Islet precursor cell (in vitro differentiated cells): Measurements from ENCODE around the gene MXRA5.
"Not testable (repeated sequence)": the region's sequence is repeated elsewhere in the genome, so short reads cannot be mapped to it uniquely, and the experiment has no call there.

Source experiments
- DNase-seq: peaks from one replicate; pipeline ENCODE4 v3.0.0-alpha.2; 2018

The MXRA5 gene

GRCh38 chrX:3320471-3321046 is 25.9 kb downstream of the MXRA5 start:
- DNase-seq: no peak

GRCh38 chrX:3317191-3317718 is 29.2 kb downstream of the MXRA5 start:
- DNase-seq: no peak

- DNase-seq: no peak
Measured at GRCh38 chrX:3312109-3312508, 34.3 kb downstream of the MXRA5 start.

GRCh38 chrX:3307881-3308280 is 38.6 kb downstream of the MXRA5 start:
- DNase-seq: no peak

- no peak for DNase-seq
Measured at GRCh38 chrX:3299636-3300035, 46.8 kb downstream of the MXRA5 start.

GRCh38 chrX:3295731-3296130 is 50.7 kb downstream of the MXRA5 start:
- peak; percentile 60 for DNase-seq

- no peak for DNase-seq
Measured at GRCh38 chrX:3293251-3293650, 53.2 kb downstream of the MXRA5 start.

GRCh38 chrX:3290561-3290960 is 55.9 kb downstream of the MXRA5 start:
- DNase-seq: no peak

- peak; percentile 65 for DNase-seq
Measured at GRCh38 chrX:3286196-3286945, 60.1 kb downstream of the MXRA5 start.

GRCh38 chrX:3280706-3281105 is 65.7 kb downstream of the MXRA5 start:
- no peak for DNase-seq

GRCh38 chrX:3273668-3274067 is 72.8 kb downstream of the MXRA5 start:
- DNase-seq: not testable (repeated sequence)

- peak; percentile 53 for DNase-seq
Measured at GRCh38 chrX:3271834-3272186, 74.6 kb downstream of the MXRA5 start.

GRCh38 chrX:3271183-3271833 is 75.1 kb downstream of the MXRA5 start:
- DNase-seq: no peak

GRCh38 chrX:3268829-3269228 is 77.6 kb downstream of the MXRA5 start:
- DNase-seq: no peak

GRCh38 chrX:3263681-3264126 is 82.7 kb downstream of the MXRA5 start:
- no peak for DNase-seq

- peak; percentile 73 for DNase-seq
Measured at GRCh38 chrX:3262901-3263300, 83.6 kb downstream of the MXRA5 start.
